PFSK-1 (cell line): ENCODE data around the gene SLC19A2.

Experiments used
- FOXP2 ChIP-seq: optimal IDR thresholded peaks from 2 replicates; pipeline ENCODE3; 2011; ENCODE audit warnings: borderline replicate concordance, control low read depth, inconsistent platforms; ENCODE audit not compliant: insufficient read depth; ENCODE audit errors: extremely low read length, extremely low read depth
- POLR2AphosphoS5 ChIP-seq: IDR thresholded peaks from 2 replicates; pipeline ENCODE4 v1.6.1; 2012; ENCODE audit warnings: low read depth, mild to moderate bottlenecking, control low read depth, low read length, moderate library complexity
- REST ChIP-seq, 2 experiments: IDR thresholded peaks; 2 replicates each; pipeline versions ENCODE4 v1.6.1 to v1.8.0; 2011 to 2012; ENCODE audit warnings: low read depth in 2 of 2, low read length in 2 of 2, control low read depth in 1 of 2, inconsistent platforms in 1 of 2, mild to moderate bottlenecking in 1 of 2, moderate library complexity in 1 of 2; ENCODE audit not compliant: insufficient read depth in 1 of 2
- SIN3A ChIP-seq: IDR thresholded peaks from 2 replicates; pipeline ENCODE4 v1.6.1; 2012; ENCODE audit warnings: mild to moderate bottlenecking, low read length, moderate library complexity, borderline replicate concordance; ENCODE audit not compliant: insufficient read depth
- TAF1 ChIP-seq: IDR thresholded peaks from 2 replicates; pipeline ENCODE4 v1.6.1; 2012; ENCODE audit warnings: low read length, control low read depth, borderline replicate concordance; ENCODE audit not compliant: insufficient read depth

Gene SLC19A2

DNA sequence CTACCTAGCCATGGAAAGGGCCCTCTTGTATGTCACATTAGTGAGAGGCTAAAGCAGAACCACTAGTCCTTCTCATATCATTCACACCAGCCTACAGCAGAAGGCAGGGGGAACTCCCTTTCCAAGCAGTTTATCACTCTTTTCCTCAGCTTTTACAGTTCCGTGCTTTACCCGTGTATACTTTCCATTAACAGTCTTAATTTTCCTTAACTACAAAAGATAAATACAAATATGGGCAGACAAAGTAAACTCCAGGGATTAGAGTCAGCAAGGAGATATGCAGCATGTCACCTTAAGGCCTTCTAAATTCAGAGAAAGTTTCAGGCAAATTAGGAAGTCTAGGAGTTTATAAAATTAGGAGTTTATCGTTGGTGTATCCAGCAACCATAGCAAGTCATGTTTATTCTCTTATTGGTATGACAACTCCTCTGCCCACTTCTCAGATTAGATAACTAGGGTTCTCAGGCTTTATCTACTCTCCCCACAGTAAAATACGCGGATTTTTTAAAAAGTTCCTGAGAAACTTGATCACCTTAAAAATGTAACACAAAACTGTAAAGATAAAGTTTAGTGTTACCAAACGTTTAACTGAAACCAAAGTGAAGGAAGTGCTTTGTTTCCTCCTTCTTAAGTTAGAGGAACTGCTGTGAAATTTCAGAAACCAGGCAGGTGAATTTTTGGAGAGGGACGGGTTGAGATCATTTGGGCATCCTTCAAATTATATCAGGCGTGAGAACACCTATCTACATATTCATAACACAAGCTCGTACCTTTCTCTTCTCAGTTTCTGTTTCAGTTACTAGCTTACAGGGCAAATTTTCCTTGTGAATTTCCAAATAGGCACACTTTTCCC lies 42.7 kb upstream of the SLC19A2 start:
- no peak for TF ChIP-seq SIN3A
- no peak for TF ChIP-seq FOXP2
- TF ChIP-seq REST (IDR thresholded peaks at IDR 0.05; ENCODE audit: insufficient read depth in 1 of 2, low read depth in 2 of 2, low read length in 2 of 2) = no peak
- TF ChIP-seq TAF1 = no peak
- TF ChIP-seq POLR2AphosphoS5 = no peak

- TF ChIP-seq SIN3A (no peak), FOXP2 (no peak)
These were observed 41.9 kb upstream of the SLC19A2 start for GRCh38 chr1:169527451-169528214.

- TF ChIP-seq TAF1 (no peak), SIN3A (no peak), POLR2AphosphoS5 (no peak)
These were observed 41.3 kb upstream of the SLC19A2 start for GRCh38 chr1:169527001-169527400.

DNA sequence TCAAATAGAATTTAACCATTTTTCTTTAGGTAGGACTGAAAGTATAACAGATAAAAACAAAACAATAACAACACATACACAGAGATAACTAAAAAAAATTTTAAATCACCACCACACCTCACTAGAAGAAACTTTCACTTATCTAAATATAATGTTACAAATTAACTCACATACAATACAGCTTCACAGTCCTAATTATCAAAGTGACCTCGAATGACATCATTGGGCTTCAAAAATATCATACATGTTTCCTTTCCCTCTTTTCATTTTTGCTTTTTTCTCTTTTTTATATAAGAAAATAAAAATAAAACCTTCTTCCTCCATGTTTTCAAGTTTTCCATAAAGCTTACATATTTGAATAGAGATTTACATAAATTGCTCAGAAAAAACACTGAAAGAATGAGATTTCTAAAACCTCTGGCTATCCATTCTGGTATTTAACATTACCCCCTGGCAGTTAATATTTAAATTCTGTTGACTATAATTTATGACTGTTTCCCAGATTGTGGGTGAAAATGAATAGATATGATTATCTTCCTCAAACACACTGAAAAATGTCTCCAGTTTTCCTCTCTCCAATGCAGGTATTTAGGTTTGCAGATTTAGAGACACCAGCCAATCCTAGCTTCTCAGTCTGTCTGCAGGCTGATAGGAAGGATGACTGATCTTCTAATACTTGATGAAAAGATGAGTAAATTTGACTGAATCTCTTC lies 40.5 kb upstream of the SLC19A2 start:
- no peak for TF ChIP-seq FOXP2
- no peak for TF ChIP-seq POLR2AphosphoS5
- TF ChIP-seq SIN3A = no peak
- no peak for TF ChIP-seq TAF1
- TF ChIP-seq REST (IDR thresholded peaks at IDR 0.05; ENCODE audit: insufficient read depth in 1 of 2, low read depth in 2 of 2, low read length in 2 of 2) = no peak

- TF ChIP-seq TAF1 (no peak), FOXP2 (no peak), POLR2AphosphoS5 (no peak), REST (IDR thresholded peaks at IDR 0.05; ENCODE audit: insufficient read depth in 1 of 2, low read depth in 2 of 2, low read length in 2 of 2) (no peak), SIN3A (no peak)
These were observed 39.6 kb upstream of the SLC19A2 start for GRCh38 chr1:169525391-169525790.
